Measurements from ENCODE around the gene SLC6A3.

SLC6A3 gene

DNA sequence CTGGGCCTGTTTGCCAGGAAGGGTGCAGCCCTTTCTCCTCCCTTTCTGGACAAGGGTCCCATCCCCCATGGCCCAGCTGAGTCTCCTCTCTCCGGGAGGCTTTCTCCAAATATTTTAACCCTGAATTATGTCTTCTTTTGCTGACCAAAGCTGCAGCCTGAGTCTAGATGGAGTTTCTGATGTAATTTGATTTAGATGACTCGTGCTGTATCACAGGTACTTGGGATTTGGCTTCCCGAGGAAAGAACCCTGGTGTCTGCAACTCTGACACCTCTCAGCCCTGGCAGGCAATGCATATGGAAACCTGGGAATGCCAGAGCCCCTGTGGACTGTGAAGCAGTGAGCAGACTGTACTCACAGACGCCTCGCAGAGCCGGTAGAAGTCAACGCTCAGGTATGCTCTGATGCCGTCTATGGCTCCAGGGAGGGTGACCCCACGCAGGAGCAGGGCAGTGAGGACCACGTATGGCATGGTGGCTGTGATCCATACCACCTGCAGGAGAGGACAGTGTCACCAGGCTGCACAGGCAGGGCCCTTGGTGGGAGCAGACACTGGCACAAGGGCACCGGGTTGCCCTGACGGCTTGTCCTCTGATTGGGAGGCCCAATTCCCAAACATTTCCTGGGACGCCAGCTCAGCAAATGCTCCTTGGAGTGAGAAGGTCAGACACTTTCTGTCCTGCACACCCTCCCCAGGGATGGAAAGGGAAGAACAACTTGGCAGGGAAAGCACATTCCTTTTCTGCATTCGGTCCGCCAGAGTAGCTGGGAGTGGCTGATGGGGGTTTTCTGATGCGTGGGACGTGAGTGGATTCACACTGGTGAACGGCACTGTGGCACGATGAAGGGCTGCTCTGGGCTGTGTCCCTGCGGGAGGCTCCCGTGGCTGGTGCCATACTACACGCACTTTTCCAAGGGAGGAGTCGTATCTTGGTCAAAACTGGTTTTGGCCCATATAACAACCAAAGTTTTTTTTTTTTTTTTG is 24.7 kb downstream of the SLC6A3 start:
- no peak for DNase-seq (ENCODE audit: low read depth in 2 of 2)

DNA sequence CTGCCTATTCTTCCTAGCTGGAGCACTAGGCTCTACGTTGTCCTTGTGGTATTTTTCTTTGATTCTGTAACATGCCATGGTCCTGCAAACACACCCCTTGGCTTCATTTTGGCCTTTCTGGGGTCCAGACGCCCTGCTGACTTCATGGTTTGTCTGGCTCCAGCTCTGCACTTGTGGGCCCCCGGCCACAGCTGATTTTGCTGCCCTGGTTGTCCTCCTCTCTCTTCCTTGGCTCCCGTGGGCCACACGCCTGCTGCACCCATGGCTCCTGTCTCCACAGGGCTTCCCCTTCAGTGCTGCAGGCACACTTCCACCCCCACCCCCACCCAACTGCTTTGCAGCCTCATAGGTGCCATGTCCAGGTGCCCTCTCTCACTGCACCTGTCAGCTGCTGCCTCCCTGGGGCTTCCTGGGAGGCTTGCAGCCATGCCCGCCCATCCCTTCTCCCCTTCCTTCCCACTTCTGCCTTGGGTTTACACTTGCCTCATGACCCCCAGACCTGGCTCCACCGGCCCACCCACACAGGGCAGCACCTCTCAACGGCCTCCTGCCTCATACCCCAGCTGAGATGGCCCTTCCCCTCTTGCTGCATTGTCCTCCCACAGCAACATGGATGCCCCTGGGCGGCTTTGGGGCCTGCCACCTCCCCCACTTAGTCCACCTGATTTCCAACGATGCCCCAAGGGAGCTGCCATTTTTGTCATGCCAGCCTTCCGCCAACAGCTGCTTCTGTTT is 25.6 kb downstream of the SLC6A3 start:
- DNase-seq (ENCODE audit: low read depth in 2 of 2): no peak

DNA sequence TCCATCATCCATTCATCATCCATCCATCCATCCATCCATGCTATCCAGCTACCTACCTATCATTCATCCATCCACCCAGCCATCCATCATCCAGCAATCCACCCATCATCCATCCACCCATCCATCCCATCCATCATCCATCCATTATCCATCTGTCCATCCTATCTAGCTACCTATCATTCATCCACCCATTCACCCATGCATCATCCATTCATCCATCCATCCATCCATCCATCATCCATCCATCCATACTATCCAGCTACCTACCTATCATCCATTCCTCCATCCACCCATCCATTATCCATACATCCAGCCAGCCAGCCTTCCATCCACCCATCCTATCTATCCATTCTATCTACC is 26.3 kb downstream of the SLC6A3 start:
- DNase-seq (ENCODE audit: low read depth in 2 of 2): no peak

DNA sequence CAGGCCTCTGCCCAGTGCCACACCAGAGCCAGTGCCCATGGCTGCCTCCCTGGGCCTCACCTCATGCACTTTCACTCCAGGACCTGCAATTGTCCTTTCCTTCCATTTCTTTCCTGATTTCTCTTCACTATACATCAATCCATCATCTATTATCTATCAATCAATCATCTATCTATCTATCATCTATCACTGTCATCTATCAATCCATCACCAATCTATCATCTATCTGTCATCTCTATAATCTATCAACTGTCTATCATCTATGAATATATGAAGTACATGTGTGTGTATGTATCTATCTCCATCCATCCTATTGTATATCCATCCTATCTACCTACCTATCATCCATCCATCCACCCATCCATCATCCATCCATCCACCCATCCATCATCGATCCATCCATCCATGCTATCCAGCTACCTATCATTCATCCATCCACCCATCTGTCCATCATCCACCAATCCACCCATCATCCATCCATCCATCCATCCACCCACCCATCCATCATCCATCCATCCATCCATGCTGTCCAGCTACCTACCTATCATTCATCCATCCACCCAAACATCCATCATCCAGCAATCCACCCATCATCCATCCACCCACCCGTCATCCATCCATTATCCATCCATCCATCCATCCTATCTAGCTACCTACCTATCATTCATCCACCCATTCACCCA is 26.9 kb downstream of the SLC6A3 start:
- no peak for DNase-seq (ENCODE audit: low read depth in 2 of 2)

DNA sequence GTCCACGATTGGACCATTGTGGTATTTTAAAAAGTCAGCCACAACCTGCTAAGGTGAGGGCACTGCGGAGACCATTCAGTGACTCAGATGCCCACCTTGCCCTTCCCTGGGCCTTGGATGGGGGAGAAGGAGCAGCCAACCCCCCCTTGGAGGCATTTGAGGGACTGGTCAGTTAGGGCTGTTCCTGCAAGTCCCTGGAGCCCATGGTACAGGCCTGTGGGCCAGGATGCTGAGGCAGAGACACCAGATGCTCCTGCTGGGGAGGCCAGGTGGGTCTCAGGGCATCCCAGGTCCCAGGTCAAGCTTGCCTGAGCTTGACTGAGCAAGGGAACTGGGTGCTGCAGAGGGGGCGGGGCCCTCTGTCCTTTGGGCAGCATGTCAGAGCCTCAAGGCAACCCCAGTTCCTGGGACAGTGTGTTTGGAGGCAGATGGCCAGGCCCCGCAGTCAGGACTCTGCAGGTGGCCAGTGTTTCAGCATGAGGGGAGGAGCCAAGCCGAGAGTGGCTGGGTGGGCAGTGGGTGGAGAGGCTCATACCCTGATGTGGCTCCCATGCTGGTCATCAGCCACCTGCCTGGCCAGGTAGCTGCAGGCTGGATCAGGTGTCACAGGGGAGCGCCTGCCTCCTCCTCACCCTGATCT is 27.5 kb downstream of the SLC6A3 start:
- no peak for DNase-seq (ENCODE audit: low read depth in 2 of 2)

DNA sequence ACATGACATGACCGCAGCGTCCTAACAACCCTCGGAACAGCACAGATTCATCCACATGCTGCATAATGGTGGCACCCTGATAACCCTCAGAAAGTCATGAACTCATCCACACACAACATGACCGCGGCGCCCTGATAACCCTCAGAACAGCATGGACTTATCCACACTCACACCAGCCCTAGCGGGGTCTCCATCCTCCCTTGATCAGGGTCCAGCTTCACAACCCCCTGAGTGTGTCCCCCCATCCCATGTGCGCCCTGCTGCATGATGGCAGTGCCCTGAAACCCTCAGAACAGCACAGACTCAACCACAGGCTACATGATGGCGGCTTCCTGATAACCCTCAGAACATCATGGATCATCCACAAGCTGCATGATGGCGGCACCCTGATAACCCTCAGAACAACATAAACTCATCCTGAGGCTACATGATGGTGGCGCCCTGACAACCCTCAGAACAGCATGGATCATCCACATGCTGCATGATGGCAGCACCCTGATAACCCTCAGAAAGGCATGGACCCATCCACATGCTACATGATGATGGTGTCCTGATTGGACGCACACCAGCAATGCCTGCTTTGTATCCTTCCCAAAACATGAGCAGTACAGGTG is 28.3 kb downstream of the SLC6A3 start:
- DNase-seq (ENCODE audit: low read depth in 2 of 2): no peak

DNA sequence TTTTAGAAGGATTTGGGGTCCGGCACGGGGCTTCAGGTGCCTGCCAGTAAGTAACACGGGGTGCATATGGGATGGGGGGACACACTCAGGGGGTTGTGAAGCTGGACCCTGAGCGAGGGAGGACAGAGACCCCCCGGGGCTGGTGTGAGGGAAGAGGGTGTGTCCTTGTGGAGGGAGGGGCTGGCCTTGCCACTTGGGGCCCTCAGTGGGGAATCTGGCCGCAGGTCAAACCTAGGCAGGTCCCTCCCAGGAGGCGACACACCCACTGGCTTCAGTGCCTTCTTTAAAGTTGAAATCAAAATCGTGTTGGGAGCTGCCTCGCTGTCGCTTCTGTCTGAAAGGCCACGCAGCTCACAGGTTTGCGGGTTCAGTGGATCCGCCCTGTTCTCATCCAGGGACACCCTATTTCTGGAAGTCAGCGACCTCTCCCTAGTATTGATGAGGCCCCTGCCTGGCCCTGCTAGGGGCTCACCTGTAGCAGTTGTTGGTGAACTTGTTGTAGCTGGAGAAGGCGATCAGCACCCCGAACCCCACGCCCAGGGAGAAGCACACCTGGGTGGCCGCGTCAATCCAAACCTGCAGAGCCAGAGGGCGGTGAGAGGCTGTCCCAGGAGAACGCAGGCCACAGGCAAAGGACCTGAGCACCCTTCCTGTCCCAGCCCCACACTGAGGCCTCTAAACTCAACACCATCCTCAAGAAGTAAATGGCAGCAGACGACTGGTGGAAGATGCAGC is 29.4 kb downstream of the SLC6A3 start:
- no peak for DNase-seq (ENCODE audit: low read depth in 2 of 2)

DNA sequence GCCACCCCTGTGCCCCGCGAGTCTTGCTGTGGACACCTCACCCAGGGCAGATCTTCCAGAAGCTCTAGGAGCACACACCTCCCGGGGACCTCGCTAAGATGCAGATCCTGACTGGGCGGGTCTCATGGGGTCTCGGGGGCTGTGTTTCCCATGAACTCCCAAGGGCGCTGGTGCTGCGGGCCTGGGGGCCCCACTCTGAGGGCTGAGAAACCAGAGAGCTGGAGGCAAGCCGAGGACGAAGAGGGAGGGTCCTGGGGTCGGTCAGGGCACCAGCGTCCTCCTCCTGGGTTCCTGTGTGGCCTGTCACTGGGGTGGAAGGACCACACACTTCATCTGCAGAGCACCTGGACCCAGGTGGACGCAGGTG is 30.2 kb downstream of the SLC6A3 start:
- DNase-seq (ENCODE audit: low read depth in 2 of 2): no peak

DNA sequence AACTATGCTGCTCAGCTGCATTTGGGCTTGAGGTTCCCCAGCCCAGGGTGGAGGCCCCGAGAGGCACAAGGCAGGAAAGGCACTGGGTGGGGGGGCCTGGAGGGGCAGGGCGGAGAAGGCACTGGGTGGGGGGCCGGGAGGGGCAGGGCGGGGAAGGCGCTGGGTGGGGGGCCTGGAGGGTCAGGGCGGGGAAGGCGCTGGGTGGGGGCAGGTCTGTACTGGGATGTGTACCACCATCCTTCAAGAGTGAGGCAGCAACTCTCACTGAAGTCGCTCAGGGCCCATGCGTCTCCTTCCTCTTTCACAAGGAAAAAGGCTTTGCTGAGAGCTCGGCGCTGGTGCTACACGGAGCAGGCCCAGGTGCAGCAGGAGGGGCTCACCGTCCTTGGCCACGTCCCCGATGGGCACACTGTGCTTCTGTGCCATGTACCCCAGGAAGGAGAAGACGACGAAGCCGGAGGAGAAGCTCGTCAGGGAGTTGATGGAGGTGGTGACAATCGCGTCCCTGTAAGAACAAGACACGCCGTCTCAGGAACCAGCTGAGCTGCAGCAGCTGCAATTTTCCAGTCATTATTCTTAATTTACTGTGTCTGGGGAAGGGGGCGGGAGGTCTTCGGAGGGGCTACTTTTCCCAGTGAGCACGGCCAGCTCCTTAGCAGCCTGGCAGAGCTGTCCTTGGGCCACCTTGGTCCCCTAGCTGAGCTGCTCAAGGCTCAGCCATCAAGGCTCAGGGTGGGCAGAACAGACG is 30.8 kb downstream of the SLC6A3 start:
- no peak for DNase-seq (ENCODE audit: low read depth in 2 of 2)

DNA sequence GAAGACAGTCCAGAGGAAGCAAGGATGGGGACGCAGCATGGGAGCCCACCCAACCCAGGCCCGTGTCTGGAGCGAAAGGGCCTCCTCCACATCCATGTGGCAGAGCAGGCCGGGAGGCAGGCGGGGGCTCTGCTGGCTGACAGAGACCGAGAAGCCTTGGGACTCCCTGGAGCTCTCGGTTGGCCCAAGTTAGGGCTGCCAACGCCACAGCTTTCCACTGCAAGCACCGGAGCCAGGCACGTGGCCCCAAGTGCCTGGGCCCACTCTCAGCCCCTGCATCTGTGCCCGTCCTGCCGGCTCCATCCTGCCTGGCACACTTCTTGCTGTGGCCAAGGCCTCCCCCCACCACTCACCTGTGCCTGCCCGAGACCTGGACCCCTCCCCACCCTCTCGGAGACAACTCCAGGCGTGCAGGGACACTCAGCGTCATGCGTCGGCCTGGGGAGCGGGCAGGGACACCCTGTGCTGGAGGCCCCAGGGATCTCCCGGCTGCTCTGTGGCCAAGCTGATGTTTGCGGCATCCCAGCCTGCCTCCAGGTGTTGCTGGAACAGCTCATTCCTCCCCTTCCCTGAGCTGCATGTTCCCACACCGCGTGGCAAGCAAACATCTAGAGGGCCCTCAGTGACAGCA is 31.5 kb downstream of the SLC6A3 start:
- no peak for DNase-seq (ENCODE audit: low read depth in 2 of 2)

DNA sequence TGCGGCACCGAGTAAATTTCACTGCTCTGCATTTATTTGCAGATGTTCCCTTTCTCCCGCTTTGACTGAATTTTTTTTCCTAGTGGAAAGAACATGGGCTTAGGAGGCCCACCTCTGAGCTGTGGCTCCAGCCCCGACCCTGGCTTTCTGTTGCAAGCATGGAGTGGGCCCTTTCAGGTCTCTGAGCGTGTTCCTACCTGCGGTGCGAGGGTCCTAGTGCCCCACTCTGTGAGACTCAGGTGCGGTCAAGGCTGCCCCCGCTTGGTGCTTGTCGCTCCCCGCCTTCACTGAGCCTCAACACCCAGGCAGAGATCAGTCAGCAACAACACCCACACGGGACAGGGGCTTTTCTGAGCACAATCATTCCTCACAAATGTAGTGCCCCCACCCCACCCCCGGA is 32.0 kb downstream of the SLC6A3 start:
- no peak for DNase-seq (ENCODE audit: low read depth in 2 of 2)

DNA sequence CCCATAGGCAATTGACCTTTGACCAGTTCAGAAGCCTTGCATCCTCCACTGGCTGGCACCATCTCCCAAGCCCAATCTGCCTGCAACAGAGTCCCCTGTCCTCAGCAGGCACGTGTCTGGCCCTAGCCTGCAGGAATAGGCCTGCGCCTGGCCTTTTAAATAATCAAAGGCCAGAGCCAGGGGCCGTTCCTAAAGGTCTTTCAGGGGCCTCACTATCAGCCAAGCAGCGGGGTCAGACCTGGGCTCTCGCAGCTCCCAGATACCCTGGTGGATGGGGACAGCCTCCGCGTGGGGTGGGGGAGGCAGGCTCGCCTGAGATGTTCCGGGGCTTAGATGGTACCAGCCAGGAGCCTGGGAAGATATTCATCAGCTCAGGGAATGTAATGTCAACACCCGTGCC is 32.6 kb downstream of the SLC6A3 start:
- no peak for DNase-seq (ENCODE audit: low read depth in 2 of 2)

DNA sequence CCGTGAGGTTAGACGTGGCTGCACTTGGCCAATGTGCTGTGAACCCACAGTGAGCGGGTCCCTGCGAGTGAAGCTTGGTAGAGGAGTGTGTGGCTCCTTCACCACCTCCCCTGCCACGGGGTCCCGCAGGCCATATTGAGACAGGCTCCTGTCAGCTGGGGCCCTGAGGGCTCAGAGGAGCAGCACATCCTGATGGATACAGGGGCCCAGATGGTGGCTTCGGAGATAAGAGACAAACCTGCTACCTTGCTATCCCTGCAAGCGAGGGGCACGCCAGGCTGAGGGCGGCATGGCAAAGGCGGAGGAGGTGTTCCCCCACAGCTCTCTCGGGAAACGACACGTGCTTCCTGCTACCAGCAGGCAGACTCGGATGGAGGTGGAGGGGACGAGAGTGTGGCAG is 33.1 kb downstream of the SLC6A3 start:
- DNase-seq (ENCODE audit: low read depth in 2 of 2): no peak

DNA sequence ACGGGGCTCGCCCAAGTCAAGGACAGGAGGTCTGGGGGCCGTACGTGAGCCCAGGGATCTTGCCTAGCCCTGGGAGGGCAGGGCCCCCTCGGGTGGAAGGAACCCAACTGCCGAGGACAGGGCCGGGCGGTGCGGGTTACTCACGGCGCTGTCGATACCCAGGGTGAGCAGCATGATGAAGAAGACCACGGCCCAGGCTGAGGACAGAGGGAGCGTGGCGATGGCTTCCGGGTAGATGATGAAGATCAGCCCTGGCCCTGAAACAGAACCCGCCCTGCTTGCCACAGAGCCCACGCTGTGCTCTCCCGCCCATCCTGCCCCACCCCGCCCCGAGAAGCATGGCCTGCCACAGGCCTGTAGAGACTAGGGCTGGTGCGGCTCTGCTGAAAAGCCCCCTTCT is 34.1 kb downstream of the SLC6A3 start:
- no peak for DNase-seq (ENCODE audit: low read depth in 2 of 2)

DNA sequence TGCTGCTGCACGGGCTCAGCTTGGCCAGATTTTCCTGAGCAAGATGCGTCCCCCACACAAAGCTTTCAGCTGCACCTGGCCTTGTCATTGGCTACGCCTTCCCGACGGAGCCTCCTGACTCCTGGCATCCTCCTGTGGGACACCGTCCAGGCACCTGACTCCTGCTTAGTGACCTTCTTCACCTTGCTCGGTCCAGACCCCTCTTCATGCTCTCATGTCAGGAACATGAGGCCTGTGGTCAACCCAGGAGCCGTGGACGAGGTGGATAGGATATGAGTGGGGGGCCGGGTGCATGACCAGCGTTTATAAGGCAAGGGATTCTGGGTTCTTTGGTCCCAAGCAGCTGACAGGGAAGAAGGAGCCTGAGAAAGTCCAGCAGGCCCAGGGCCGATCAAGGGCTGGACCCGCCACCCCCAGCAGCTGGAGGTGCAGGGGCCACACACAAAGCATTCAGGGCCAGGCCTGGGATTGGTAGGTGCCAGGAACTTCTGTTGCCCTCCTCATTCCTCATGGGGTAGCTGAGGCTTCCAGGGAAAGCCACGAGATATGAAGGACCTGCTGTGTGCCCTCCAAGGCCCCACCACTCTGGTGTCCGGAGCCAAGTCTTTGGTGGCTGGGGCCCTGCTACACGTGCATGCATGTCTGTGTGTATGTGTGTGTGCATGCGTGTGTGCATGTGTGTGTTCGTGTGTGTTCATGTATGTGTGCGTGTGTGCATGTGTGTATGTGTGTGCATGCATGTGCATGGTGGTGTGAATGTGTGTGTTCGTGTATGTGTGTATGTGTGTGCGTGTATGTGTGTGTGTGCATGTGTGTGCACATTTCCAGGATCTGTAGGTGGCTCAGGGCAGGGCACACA is 34.9 kb downstream of the SLC6A3 start:
- DNase-seq (ENCODE audit: low read depth in 2 of 2): no peak

DNA sequence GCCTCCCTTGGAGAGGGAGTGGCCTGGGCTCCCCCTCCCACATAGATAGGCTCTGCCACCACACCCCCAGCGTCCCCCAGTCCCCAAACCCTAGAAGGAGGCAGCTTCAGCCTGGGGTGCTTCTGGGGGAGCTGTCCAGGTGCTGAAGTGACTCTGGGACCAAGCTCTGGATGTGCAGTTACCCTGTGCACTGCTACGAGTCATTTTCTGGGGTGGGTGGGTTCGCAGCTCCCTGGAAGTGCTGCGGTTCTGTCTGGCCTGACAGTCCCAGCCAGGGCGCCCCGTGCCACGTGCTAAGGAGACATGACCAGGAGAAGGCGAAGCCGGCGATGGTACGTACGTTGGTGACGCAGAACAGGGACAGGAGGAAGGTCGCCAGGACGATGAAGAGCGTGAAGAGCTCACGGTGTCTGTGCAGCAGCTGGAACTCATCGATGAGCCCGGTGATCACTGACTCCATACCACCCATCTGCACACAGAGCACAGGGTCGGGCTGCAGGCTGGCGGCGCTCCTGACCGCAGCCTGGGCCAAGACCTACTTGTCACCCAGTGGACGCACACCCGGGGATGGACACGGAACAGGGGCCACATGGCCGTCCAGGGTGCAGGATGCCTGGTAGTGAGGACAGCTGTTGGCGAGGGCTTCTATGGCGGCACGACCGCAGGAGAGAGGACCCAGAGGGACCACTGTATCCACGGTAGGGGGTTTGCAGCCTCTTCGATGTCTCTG is 35.7 kb downstream of the SLC6A3 start:
- no peak for DNase-seq (ENCODE audit: low read depth in 2 of 2)

DNA sequence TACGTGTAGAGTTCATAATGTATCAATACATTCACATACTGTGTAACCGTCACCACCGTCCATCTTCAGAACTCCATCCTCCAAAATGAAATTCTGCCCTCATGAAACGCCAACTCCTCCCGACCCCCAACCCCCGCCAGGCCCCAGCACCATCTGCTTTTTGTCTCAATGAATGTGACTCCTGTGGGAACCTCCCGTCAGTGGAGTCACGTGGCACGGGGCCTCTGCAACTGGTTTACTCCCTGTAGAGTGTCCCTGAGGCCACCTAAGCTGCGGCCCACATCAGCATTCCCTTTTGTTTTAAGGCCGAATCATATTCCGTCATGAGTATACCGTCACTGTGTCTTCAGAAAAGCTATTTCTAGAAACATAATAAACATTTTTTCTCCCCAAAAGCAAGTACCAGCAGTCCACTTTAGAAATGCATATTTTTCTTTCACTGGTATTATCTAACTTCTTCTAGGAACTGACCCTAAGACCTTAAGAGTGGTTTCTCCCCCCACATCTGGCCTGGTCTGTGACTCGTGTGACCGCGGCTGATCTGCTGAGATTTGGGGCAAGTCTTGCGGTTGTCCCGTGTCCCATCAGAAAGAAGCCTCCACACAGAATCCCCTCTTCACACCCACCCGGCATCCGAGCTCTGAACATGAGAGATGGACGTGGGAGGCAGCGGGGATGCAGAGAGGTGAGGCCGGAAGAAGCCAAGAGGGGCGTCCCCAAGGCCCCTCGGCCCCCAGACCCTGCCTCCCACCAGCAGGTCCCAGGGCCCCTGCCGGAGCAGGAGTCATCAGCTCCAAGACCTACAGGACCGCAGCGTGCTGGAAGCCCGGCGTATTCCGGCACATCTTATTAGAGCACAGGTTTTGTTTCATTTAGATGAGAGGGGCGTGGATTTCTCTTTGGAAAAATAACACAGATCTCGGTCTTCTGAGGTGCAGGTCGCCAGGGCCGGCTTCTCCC is 38.3 kb downstream of the SLC6A3 start:
- no peak for DNase-seq (ENCODE audit: low read depth in 2 of 2)

Measured in fibroblast of skin of left biceps (primary cell).